ENCODE results near the gene CHRM4. TPM values are rescaled to one million over a fixed set of nuclear protein-coding genes. Genes with fewer than 3 reads are reported as not detected.

CHRM4 gene
- total and polyA plus RNA-seq, 2 experiments from 2014 or later = 0.30 TPM; not detected in 1

DNA sequence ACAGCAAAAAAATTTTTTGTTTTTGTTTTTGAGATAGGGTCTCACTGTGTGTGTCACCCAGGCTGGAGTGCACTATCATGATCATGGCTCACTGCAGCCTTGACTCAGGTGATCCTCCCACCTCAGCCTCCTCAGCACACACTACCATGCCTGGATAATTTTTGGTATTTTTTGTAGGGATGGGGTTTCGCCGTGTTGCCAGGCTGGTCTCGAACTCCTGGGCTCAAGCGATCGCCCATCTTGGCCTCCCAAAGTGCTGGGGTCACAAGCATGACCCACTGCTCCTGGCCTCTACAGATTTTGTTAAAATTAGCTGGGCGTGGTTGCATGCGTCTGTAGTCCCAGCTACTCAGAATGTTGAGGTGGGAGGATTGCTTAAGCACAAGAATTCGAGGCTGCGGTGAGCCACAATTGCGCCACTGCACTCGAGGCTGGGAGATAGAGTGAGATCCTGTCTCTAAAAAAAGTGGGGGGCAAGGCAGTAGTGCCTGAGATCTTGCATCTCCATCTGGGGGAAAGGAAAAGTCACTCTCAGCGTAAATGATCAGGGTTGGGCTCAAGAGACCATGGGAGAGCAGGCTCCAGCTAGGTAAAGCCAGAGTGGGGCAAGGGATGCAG lies 54.9 kb downstream of the CHRM4 start:
- Histone ChIP-seq H3K36me3 (replicated peaks; ENCODE audit: insufficient read depth, low read depth) (no peaks in the 10 kb centered on the region), H3K79me2 (no peaks in the 10 kb centered on the region), H3K4me2 (no peak overlapping the region), H3K27ac (no peak overlapping the region), H3K4me1 (ENCODE audit: insufficient read depth) (peaks cover 19% of the 10 kb centered on the region), H3K4me3 (no peak overlapping the region), H3K9me3 (ENCODE audit: low read depth) (no peaks in the 10 kb centered on the region), H3K9me2 (replicated peaks; ENCODE audit: insufficient read depth) (no peaks in the 10 kb centered on the region), H3K27me3 (peaks cover 31% of the 10 kb centered on the region), H4K20me1 (ENCODE audit: insufficient read depth, poor library complexity, severe bottlenecking) (no peaks in the 10 kb centered on the region), H2AFZ (no peak overlapping the region)
- no peak for TF ChIP-seq EZH2 (IDR thresholded peaks at IDR 0.05; ENCODE audit: borderline replicate concordance)
- TF ChIP-seq EZH2phosphoT487 (IDR thresholded peaks at IDR 0.05; ENCODE audit: low read depth, severe bottlenecking, unreplicated experiment) = no peak
- TF ChIP-seq, protein P1, sequence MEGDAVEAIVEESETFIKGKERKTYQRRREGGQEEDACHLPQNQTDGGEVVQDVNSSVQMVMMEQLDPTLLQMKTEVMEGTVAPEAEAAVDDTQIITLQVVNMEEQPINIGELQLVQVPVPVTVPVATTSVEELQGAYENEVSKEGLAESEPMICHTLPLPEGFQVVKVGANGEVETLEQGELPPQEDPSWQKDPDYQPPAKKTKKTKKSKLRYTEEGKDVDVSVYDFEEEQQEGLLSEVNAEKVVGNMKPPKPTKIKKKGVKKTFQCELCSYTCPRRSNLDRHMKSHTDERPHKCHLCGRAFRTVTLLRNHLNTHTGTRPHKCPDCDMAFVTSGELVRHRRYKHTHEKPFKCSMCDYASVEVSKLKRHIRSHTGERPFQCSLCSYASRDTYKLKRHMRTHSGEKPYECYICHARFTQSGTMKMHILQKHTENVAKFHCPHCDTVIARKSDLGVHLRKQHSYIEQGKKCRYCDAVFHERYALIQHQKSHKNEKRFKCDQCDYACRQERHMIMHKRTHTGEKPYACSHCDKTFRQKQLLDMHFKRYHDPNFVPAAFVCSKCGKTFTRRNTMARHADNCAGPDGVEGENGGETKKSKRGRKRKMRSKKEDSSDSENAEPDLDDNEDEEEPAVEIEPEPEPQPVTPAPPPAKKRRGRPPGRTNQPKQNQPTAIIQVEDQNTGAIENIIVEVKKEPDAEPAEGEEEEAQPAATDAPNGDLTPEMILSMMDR (IDR thresholded peaks at IDR 0.05; ENCODE audit: poor library complexity) = no peak
- WGBS (ENCODE audit: low lambda C conversion rate, missing lambda C conversion rate) = 87% methylated on average over 12 of the region's 12 CpGs
- no peak for DNase-seq (ENCODE audit: low spot score)

GRCh38 chr11:46335890-46336562 lies 55.5 kb downstream of the CHRM4 start:
- 89% methylated on average over 11 of the region's 11 CpGs for WGBS (ENCODE audit: low lambda C conversion rate, missing lambda C conversion rate)
- no peak for DNase-seq (ENCODE audit: low spot score)
- no peaks in the 10 kb centered on the region for H4K20me1 ChIP-seq (ENCODE audit: insufficient read depth, poor library complexity, severe bottlenecking)

GRCh38 chr11:46335271-46335670 lies 56.3 kb downstream of the CHRM4 start:
- no peak overlapping the region for H3K4me2 ChIP-seq
- DNase-seq (ENCODE audit: low spot score) = no peak
- no peaks in the 10 kb centered on the region for H3K9me3 ChIP-seq (ENCODE audit: low read depth)
- no peak overlapping the region for H3K27ac ChIP-seq
- no peaks in the 10 kb centered on the region for H3K36me3 ChIP-seq (replicated peaks; ENCODE audit: insufficient read depth, low read depth)
- TF ChIP-seq EZH2 (IDR thresholded peaks at IDR 0.05; ENCODE audit: borderline replicate concordance) = no peak
- no peak for TF ChIP-seq EZH2phosphoT487 (IDR thresholded peaks at IDR 0.05; ENCODE audit: low read depth, severe bottlenecking, unreplicated experiment)
- TF ChIP-seq, protein P1 (IDR thresholded peaks at IDR 0.05; ENCODE audit: poor library complexity) = no peak
- H4K20me1 ChIP-seq (ENCODE audit: insufficient read depth, poor library complexity, severe bottlenecking) = no peaks in the 10 kb centered on the region
- H3K9me2 ChIP-seq (replicated peaks; ENCODE audit: insufficient read depth) = no peaks in the 10 kb centered on the region
- 93% methylated on average over 6 of the region's 6 CpGs for WGBS (ENCODE audit: low lambda C conversion rate, missing lambda C conversion rate)
- peaks cover 45% of the 10 kb centered on the region for H3K27me3 ChIP-seq
- H3K79me2 ChIP-seq = no peaks in the 10 kb centered on the region
- H3K4me1 ChIP-seq (ENCODE audit: insufficient read depth) = peaks cover 23% of the 10 kb centered on the region
- no peak overlapping the region for H2AFZ ChIP-seq
- no peak overlapping the region for H3K4me3 ChIP-seq

More at GRCh38 chr11:46335890-46336562, 55.5 kb downstream of the CHRM4 start:
- H3K9me2 ChIP-seq (replicated peaks; ENCODE audit: insufficient read depth) = no peaks in the 10 kb centered on the region
- no peaks in the 10 kb centered on the region for H3K9me3 ChIP-seq (ENCODE audit: low read depth)
- H3K79me2 ChIP-seq = no peaks in the 10 kb centered on the region
- H3K27ac ChIP-seq = no peak overlapping the region
- H3K4me3 ChIP-seq = no peak overlapping the region
- TF ChIP-seq EZH2 (IDR thresholded peaks at IDR 0.05; ENCODE audit: borderline replicate concordance) (no peak), EZH2phosphoT487 (IDR thresholded peaks at IDR 0.05; ENCODE audit: low read depth, severe bottlenecking, unreplicated experiment) (no peak)
- TF ChIP-seq, protein P1 (IDR thresholded peaks at IDR 0.05; ENCODE audit: poor library complexity) = no peak
- no peak overlapping the region for H3K4me2 ChIP-seq
- H3K27me3 ChIP-seq = peaks cover 38% of the 10 kb centered on the region
- H3K4me1 ChIP-seq (ENCODE audit: insufficient read depth) = peaks cover 19% of the 10 kb centered on the region
- no peaks in the 10 kb centered on the region for H3K36me3 ChIP-seq (replicated peaks; ENCODE audit: insufficient read depth, low read depth)
- no peak overlapping the region for H2AFZ ChIP-seq

All from hepatocyte (in vitro differentiated cells).